ENCODE data around the gene TLR10.
A peak's percentile ranks its signal among the peaks of the same experiment; 100 is the strongest.
"Not testable (repeated sequence)": the region's sequence is repeated elsewhere in the genome, so short reads cannot be mapped to it uniquely, and the experiment has no call there.

The TLR10 gene

DNA sequence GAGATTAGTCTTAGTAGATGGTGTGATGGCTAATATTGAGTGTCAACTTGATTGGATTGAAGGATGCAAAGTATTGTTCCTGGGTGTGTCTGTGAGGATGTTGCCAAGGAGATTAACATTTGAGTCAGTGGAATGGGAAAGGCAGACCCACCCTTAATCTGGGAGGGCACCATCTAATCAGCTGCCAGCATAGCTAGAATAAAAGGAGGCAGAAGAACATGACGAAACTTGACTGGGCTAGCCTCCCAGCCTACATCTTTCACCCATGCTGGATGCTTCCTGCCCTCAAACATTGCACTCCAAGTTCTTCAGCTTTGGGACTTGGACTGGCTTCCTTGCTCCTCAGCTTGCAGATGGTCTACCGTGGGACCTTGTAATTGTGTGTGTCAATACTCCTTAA, 12.5 kb downstream of the TLR10 start:
- H3K4me3 Mint-ChIP-seq; H3K4me1 Mint-ChIP-seq; H3K9me3 Mint-ChIP-seq; DNase-seq (ENCODE audit: low spot score in 2 of 2); H3K27ac Mint-ChIP-seq (ENCODE audit: low read depth); ATAC-seq (replicated peaks; ENCODE audit: extremely low read depth, poor library complexity, severe bottlenecking); H3K36me3 Mint-ChIP-seq (ENCODE audit: insufficient read depth): not testable (repeated sequence)
- H3K27me3 Mint-ChIP-seq: peaks cover 37% of the 10 kb centered on the region

DNA sequence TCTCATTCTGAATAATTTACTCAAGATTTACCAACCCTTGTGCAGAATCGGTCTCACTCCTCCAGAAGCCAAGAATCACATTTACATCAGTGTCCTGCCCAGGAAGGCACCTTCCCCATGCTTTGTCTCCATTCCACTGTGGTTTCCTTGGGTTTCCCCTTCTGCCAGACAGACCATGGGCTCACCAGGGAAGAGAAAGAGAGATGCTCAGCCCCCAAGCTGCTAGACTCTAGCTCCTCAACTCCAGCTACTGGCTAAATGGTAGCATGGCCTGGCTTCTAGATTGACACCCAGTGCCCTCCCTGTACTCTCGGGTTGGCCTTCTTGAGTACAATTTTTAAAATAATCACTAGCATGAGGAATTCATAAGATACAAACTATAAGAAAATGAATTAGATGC, 12.9 kb downstream of the TLR10 start:
- no peaks in the 10 kb centered on the region for H3K36me3 Mint-ChIP-seq (ENCODE audit: insufficient read depth)
- peaks cover 32% of the 10 kb centered on the region for H3K27me3 Mint-ChIP-seq
- ATAC-seq (replicated peaks; ENCODE audit: extremely low read depth, poor library complexity, severe bottlenecking): no peak
- no peak for DNase-seq (ENCODE audit: low spot score in 2 of 2)
- no peaks in the 10 kb centered on the region for H3K9me3 Mint-ChIP-seq
- H3K4me3 Mint-ChIP-seq: no peak overlapping the region
- no peaks in the 10 kb centered on the region for H3K4me1 Mint-ChIP-seq
- no peak overlapping the region for H3K27ac Mint-ChIP-seq (ENCODE audit: low read depth)

DNA sequence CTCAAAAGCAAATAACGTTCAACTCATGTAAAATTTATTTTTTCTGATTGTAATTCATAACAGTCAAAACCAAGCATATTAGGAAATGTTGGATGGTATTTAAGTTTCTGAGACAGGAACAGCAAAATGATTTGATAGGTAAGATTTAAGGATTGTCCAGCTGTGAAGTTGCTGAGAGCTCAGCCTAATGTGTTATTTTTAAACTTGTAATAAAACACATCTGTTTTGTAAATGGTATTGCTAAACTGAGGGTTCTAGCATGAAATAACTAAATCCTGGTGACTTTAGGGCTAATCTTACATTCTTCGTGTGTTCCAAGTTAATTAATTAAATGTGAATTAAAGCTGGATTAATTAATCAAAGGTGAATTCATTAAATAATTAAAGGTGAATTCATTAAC, 13.3 kb downstream of the TLR10 start:
- Mint-ChIP-seq H3K4me3 (no peak overlapping the region), H3K36me3 (ENCODE audit: insufficient read depth) (no peaks in the 10 kb centered on the region), H3K27ac (ENCODE audit: low read depth) (no peak overlapping the region), H3K9me3 (no peaks in the 10 kb centered on the region), H3K4me1 (no peaks in the 10 kb centered on the region), H3K27me3 (peaks cover 28% of the 10 kb centered on the region)
- ATAC-seq (replicated peaks; ENCODE audit: extremely low read depth, poor library complexity, severe bottlenecking) (no peak), DNase-seq (ENCODE audit: low spot score in 2 of 2) (no peak)

DNA sequence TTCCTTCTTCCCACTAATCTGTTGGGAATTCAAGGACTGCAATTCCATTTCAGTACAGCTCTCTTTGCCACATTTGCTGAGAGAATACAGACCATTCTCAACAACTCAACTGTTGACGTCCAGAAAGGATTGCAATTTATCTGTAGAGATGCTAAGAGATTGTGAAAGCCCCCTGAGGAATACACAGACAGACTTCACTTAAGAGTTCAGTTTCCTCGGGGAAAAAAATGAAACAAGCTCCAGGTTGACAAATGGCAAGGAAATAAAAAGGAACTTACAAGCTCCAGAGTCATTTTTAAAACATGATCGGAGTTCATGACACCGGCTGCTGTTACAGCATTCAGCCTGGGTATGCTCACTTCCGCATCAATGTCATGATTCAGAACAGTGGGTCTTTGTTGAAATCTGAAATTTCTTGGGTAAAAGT, 13.8 kb downstream of the TLR10 start:
- DNase-seq (ENCODE audit: low spot score in 2 of 2) (no peak), ATAC-seq (replicated peaks; ENCODE audit: extremely low read depth, poor library complexity, severe bottlenecking) (no peak)
- no peak overlapping the region for H3K4me3 Mint-ChIP-seq
- no peak overlapping the region for H3K27ac Mint-ChIP-seq (ENCODE audit: low read depth)
- H3K36me3 Mint-ChIP-seq (ENCODE audit: insufficient read depth): no peaks in the 10 kb centered on the region
- no peaks in the 10 kb centered on the region for H3K9me3 Mint-ChIP-seq
- H3K4me1 Mint-ChIP-seq: no peaks in the 10 kb centered on the region
- H3K27me3 Mint-ChIP-seq: peaks cover 24% of the 10 kb centered on the region

DNA sequence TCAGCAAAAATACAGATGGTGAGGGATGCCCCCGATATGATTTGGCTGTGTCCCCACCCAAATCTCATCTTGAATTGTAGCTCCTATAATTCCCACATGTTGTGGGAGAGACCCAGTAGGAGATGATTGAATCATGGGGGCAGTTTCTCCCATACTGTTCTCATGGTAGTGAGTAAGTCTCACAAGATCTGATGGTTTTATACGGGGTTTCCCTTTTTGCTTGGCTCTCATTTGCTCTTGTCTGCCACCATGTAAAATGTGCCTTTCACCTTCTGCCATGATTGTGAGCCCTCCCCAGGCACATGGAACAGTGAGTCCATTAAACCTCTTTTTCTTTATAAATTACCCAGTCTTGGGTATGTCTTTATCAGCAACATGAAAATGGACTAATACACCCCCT, 15.8 kb downstream of the TLR10 start:
- not testable (repeated sequence) for H3K9me3 Mint-ChIP-seq; H3K27ac Mint-ChIP-seq (ENCODE audit: low read depth); ATAC-seq (replicated peaks; ENCODE audit: extremely low read depth, poor library complexity, severe bottlenecking); H3K4me3 Mint-ChIP-seq; H3K36me3 Mint-ChIP-seq (ENCODE audit: insufficient read depth); H3K4me1 Mint-ChIP-seq; DNase-seq (ENCODE audit: low spot score in 2 of 2)
- H3K27me3 Mint-ChIP-seq: peaks cover 18% of the 10 kb centered on the region

DNA sequence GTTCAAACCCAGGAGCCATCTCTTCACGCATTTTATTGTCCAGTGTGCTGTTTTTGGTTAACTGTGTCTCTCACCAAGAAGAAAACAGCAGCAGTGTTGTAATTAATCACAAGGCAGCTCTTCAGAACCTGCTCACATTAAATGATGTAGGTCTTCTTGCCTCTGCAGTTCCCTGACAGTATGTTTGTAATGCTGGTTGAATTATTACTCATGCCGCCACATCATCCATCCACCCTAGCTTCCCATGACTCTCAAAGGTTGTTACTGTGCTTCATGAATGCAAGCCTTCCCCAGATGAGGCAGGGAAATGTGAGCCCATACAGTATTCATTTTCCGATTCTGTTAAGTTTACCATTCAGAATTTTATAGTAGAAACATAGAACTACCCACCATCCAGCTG, 17.4 kb downstream of the TLR10 start:
- ATAC-seq (replicated peaks; ENCODE audit: extremely low read depth, poor library complexity, severe bottlenecking): no peak
- Mint-ChIP-seq H3K9me3 (no peaks in the 10 kb centered on the region), H3K4me3 (no peak overlapping the region), H3K27ac (ENCODE audit: low read depth) (no peak overlapping the region), H3K36me3 (ENCODE audit: insufficient read depth) (peaks cover 2% of the 10 kb centered on the region), H3K4me1 (peaks cover 5% of the 10 kb centered on the region), H3K27me3 (peaks cover 9% of the 10 kb centered on the region)
- no peak for DNase-seq (ENCODE audit: low spot score in 2 of 2)

DNA sequence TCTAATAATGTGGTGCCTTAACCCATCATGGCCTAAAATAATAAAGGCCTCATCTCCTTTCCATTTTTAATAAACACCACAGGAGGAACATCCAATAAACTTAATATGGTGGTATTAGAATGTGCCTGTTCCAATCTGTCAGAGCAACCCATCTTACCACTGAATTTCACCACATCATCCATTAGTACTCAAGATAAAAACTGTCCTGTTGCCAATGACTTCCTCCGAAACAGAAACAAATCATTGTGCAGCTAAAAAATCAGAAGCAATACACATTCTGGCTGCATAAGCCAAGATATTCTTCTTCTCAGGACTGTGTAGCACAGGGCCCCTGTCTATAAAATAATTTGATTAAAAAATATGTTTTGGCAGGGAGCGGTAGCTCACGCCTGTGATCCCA, 18.5 kb downstream of the TLR10 start:
- H3K4me3 Mint-ChIP-seq: no peak overlapping the region
- H3K36me3 Mint-ChIP-seq (ENCODE audit: insufficient read depth): peaks cover 2% of the 10 kb centered on the region
- H3K27me3 Mint-ChIP-seq: peaks cover 9% of the 10 kb centered on the region
- H3K27ac Mint-ChIP-seq (ENCODE audit: low read depth): no peak overlapping the region
- ATAC-seq (replicated peaks; ENCODE audit: extremely low read depth, poor library complexity, severe bottlenecking) (no peak), DNase-seq (ENCODE audit: low spot score in 2 of 2) (no peak)
- no peaks in the 10 kb centered on the region for H3K9me3 Mint-ChIP-seq
- H3K4me1 Mint-ChIP-seq: peaks cover 5% of the 10 kb centered on the region

DNA sequence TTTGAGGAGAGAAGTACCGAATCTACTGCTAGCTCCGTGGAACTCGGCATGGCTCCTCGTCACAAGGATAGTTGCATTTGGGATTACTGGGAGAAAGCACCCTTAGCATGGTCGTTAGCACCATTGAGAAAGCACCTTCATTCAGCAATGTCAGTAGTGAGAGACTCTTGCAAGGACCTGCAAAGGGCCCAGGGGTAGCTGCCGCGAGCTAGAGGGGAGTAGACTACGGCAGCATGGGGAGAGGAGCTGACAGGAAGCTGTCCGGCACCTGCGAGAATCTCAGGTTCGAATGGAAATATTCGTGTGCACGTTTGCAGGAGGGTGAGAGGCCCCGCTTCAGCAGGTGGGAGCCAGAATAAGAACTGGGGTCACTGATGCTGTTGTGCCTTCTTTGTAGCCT, 20.2 kb downstream of the TLR10 start:
- no peak overlapping the region for H3K4me3 Mint-ChIP-seq
- no peak overlapping the region for H3K27ac Mint-ChIP-seq (ENCODE audit: low read depth)
- peaks cover 2% of the 10 kb centered on the region for H3K36me3 Mint-ChIP-seq (ENCODE audit: insufficient read depth)
- no peak for DNase-seq (ENCODE audit: low spot score in 2 of 2)
- no peak for ATAC-seq (replicated peaks; ENCODE audit: extremely low read depth, poor library complexity, severe bottlenecking)
- H3K27me3 Mint-ChIP-seq: peaks cover 9% of the 10 kb centered on the region
- no peaks in the 10 kb centered on the region for H3K9me3 Mint-ChIP-seq
- peaks cover 5% of the 10 kb centered on the region for H3K4me1 Mint-ChIP-seq

DNA sequence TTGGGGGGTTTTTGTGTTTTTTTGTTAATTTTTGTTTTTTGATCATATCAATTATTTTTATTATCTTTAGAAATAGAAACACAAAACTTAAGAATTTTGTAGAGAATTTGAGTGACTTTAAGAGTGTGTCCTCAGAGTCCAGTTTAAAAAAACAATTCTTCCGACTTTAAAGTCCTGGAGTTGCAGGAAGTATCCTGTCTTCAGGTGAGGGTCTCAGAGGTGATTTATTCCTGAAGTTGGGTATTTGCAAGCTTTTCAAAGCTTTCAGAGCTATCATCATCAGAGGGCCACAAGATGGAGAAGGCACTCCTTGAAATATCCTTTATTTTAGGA, 23.0 kb downstream of the TLR10 start:
- ATAC-seq (replicated peaks; ENCODE audit: extremely low read depth, poor library complexity, severe bottlenecking): no peak
- Mint-ChIP-seq H3K27ac (ENCODE audit: low read depth) (no peak overlapping the region), H3K36me3 (ENCODE audit: insufficient read depth) (peaks cover 2% of the 10 kb centered on the region), H3K4me1 (peaks cover 5% of the 10 kb centered on the region), H3K27me3 (peaks cover 9% of the 10 kb centered on the region), H3K4me3 (no peak overlapping the region), H3K9me3 (no peaks in the 10 kb centered on the region)
- DNase-seq (ENCODE audit: low spot score in 2 of 2): no peak

DNA sequence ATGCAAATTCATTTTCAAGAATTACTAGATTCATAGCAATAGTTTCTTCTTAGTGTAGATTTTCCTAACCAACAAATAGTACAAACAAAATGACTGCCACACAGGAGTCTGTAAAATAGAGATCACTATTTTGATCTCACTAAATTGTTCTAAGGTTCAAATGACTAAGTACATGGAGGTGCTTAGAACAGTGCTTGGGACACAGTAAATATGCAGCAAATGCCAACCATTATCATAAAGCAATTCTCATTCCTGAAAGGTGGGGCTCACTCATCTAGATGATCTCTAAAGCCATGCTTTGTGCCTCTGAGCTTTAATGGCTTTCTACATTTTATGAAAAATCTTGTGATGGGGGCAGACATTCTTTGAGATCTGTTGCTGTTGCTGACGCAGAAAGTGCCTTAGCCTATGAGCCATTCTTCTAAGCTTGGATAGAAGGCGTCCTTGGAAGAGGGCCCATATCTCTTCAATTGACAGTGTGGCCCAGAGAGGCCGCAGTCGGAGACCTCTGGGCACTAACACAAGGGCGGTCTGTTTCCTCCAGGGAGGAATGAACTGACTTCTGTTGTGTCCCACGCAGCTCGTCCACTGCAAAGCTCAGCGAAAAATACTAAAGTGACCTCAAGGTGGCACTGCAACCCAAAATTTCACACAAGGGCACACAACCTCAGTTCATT, 23.5 kb downstream of the TLR10 start:
- no peak overlapping the region for H3K4me3 Mint-ChIP-seq
- peaks cover 9% of the 10 kb centered on the region for H3K27me3 Mint-ChIP-seq
- no peaks in the 10 kb centered on the region for H3K9me3 Mint-ChIP-seq
- DNase-seq (ENCODE audit: low spot score in 2 of 2) (peak; percentile 21 to 48), ATAC-seq (replicated peaks; ENCODE audit: extremely low read depth, poor library complexity, severe bottlenecking) (no peak)
- H3K27ac Mint-ChIP-seq (ENCODE audit: low read depth): no peak overlapping the region
- H3K4me1 Mint-ChIP-seq: peaks cover 5% of the 10 kb centered on the region
- H3K36me3 Mint-ChIP-seq (ENCODE audit: insufficient read depth): peaks cover 2% of the 10 kb centered on the region

DNA sequence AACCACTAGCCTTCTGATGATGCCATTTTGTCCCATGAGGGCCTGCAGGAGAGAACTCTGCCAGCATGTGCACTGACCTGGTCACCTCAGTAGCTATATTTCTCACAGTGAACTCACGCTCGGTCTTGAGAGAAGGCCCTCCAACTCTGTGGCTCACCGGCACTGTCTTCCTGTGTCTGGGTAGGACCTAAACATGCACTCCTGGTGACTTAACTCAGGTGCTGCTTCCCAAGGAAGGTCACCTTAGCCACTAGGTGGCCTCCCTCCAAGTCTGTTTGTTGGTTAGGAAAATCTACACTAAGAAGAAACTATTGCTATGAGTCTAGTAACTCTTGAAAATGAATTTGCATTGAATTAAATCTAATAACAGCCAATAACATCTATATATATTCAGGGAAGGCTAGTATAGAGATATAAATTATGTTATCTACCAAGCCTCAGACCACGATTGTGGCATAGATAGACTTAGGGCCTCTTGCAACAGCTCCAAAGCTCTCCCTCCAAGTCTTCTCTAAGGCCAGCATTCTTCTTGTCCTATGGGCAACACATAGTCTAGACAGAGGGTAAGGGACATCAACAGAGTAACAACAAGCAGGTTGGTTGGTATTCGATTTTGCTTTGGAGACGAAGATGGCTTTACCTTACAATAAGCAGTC, 24.7 kb downstream of the TLR10 start:
- Mint-ChIP-seq H3K4me3 (no peak overlapping the region), H3K36me3 (ENCODE audit: insufficient read depth) (peaks cover 2% of the 10 kb centered on the region), H3K27me3 (peaks cover 9% of the 10 kb centered on the region), H3K4me1 (peaks cover 5% of the 10 kb centered on the region), H3K9me3 (no peaks in the 10 kb centered on the region), H3K27ac (ENCODE audit: low read depth) (no peak overlapping the region)
- ATAC-seq (replicated peaks; ENCODE audit: extremely low read depth, poor library complexity, severe bottlenecking) (no peak), DNase-seq (ENCODE audit: low spot score in 2 of 2) (no peak)

DNA sequence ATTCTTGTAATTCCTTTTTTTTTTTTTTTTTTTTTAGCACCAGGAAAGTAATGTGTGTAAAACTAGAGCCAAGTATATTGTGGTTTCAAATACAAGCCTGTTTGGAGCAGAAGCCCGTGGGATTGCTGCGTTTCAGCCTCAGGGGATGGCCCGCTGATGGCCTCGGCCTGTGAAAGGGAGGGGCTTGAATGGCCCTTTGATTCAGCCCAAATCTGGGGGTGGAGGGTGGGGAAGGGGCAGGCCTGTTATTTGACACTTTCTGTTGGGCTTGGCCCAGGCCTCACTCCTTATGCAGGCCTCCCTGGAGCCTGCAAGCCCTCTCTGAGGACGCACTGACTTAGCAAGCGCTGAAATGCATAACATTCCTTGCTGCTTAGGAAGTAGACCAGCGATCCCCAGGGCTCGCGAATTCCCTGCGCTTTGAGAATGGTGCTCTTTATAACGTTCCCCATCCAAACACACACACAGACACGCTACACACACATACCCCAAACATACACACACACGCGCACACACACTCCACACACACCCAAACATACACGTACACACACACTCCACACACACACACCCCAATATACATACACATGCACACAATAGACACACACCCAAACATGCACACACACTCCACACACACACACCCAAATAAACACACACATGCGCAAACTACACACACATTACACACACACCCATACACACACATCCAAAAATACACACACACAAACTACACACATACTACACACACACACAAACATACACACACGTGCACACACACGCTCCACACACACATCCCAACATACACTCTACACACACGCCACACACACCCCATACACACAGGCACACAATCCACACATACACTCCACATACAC, 29.6 kb downstream of the TLR10 start:
- no peaks in the 10 kb centered on the region for H3K27me3 Mint-ChIP-seq
- no peak overlapping the region for H3K27ac Mint-ChIP-seq (ENCODE audit: low read depth)
- DNase-seq (ENCODE audit: low spot score in 2 of 2) (no peak), ATAC-seq (replicated peaks; ENCODE audit: extremely low read depth, poor library complexity, severe bottlenecking) (no peak)
- H3K4me3 Mint-ChIP-seq: no peak overlapping the region
- H3K4me1 Mint-ChIP-seq: no peaks in the 10 kb centered on the region
- H3K36me3 Mint-ChIP-seq (ENCODE audit: insufficient read depth): no peaks in the 10 kb centered on the region
- peaks cover 6% of the 10 kb centered on the region for H3K9me3 Mint-ChIP-seq
